ENCODE data around the gene XPR1. TPM values are rescaled to one million over a fixed set of nuclear protein-coding genes. Genes with fewer than 3 reads are reported as not detected.

The XPR1 gene
- total and polyA plus RNA-seq, 10 of the 15 experiments (the other 5 are each of a cell fraction or from before 2014, with no cell fraction given), result 1.1 to 33.9 (median 11.3) TPM

DNA sequence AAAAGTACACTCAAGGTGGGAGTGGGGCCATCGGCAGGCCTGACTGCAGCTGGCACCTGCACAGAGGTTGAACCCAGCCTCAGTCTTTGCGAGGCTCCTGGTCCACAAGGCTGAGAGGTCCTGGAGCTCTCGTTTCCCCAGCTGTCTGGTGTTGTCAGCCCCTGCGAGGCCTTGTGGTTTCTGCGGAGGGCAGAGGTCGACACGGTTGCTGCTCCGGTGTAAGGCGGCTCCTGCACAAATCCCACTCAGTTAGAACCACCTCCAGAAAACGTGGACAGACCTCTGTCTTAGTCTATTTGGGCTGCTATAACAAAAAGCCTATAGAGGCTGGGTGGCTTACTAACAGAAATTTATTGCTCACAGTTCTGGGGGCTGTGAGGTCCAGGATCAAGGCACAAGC, 286.7 kb downstream of the XPR1 start:
- intact Hi-C loops (cut with micrococcal nuclease; ENCODE audit: unreplicated experiment), result no loop called here
- peak; percentile 11 for DNase-seq (ENCODE audit: low read depth, low spot score)
- RAD21 ChIA-PET (ENCODE audit: unreplicated experiment), result interaction anchor here (1.7 to 16.7 kb wide), 2 partner anchors 35 to 223 kb away, joined by 5 to 215 read pairs; no protein-coding TSS in a partner anchor

More for the DNA sequence above, 286.7 kb downstream of the XPR1 start:
- H3K9ac ChIP-seq (ENCODE audit: control insufficient read depth, insufficient read depth, low read length), result no peak overlapping the region
- in situ Hi-C loops (cut with MboI), result no loop called here
- H4K20me1 ChIP-seq (ENCODE audit: control insufficient read depth, insufficient read depth), result no peaks in the 10 kb centered on the region
- ATAC-seq (peak; percentile 29), FAIRE-seq (no peak)
- BruUV-seq (replicated peaks), result no TSS peak
- no peak overlapping the region for H3K27ac ChIP-seq (ENCODE audit: control insufficient read depth, insufficient read depth)
- H3K4me2 ChIP-seq (ENCODE audit: control insufficient read depth, insufficient read depth), result 0 out of 2 replicates have a peak overlapping the region, but pooled peaks have one; percentile 17
- H3K27me3 ChIP-seq (replicated peaks in 1 of 2; ENCODE audit: control insufficient read depth in 2 of 2, insufficient read depth in 2 of 2, low read length in 1 of 2), result peaks cover 0 to 3% of the 10 kb centered on the region in 2 experiments; a peak in 1 of 4 replicates
- H3K36me3 ChIP-seq (ENCODE audit: control insufficient read depth in 2 of 2, insufficient read depth in 2 of 2, low read length in 1 of 2), result no peaks in the 10 kb centered on the region
- no peak overlapping the region for H3K4me3 ChIP-seq
- CTCF ChIA-PET, result interaction anchor here (1.3 to 19.8 kb wide), 4 partner anchors 9 to 223 kb away, joined by 3 to 344 read pairs (median 7); no protein-coding TSS in a partner anchor
- WGBS (ENCODE audit: insufficient coverage, insufficient replicate concordance, low lambda C conversion rate, missing lambda C conversion rate), result 2% methylated on average over 10 of the region's 10 CpGs
- SMC1A ChIA-PET (ENCODE audit: uncharacterized antibody, unreplicated experiment), result interaction anchor here (2.4 to 19.3 kb wide), 2 partner anchors 9 to 34 kb away, joined by 8 to 304 read pairs; no protein-coding TSS in a partner anchor
- H3K4me1 ChIP-seq (ENCODE audit: control insufficient read depth, insufficient read depth, low read length), result peaks cover 9% of the 10 kb centered on the region
- no peak overlapping the region for H2AFZ ChIP-seq (ENCODE audit: control insufficient read depth, low read depth, low read length)
- POLR2A ChIA-PET, result no interaction called here
- H3K9me3 ChIP-seq (replicated peaks; ENCODE audit: control insufficient read depth, insufficient read depth, low read length), result no peaks in the 10 kb centered on the region
- no peaks in the 10 kb centered on the region for H3K79me2 ChIP-seq (ENCODE audit: control insufficient read depth, insufficient read depth, low read length)
- TF ChIP-seq TCF12 (IDR thresholded peaks at IDR 0.05; ENCODE audit: low read depth, low read length), result 0 out of 2 replicates have a peak, but pooled peaks have one; percentile 31
- no peak for TF ChIP-seq SMC3 (IDR thresholded peaks at IDR 0.05; ENCODE audit: borderline replicate concordance, low read length)
- no peak for TF ChIP-seq CHD4 (IDR thresholded peaks at IDR 0.05)
- TF ChIP-seq MAX (IDR thresholded peaks at IDR 0.05; ENCODE audit: low read depth, low read length), result no peak
- TF ChIP-seq CTCF (IDR thresholded peaks at IDR 0.05 in 2 of 3, conservative IDR thresholded peaks at IDR 0.05 in 1 of 3; ENCODE audit: control insufficient read depth in 2 of 3, extremely low read depth in 1 of 3, insufficient read depth in 1 of 3, low read depth in 3 of 3, low read length in 3 of 3), result no peak
- no peak for TF ChIP-seq BCL3 (IDR thresholded peaks at IDR 0.05; ENCODE audit: borderline replicate concordance, insufficient read depth, low read depth, low read length, poor library complexity, severe bottlenecking)
- no peak for TF ChIP-seq KAT2A (conservative IDR thresholded peaks at IDR 0.05; ENCODE audit: control insufficient read depth, low read depth, low read length)
- TF ChIP-seq HDGF (IDR thresholded peaks at IDR 0.05), result no peak
- peak; percentile 16; the same call in 1 of the 2 replicates for TF ChIP-seq IKZF1 (conservative IDR thresholded peaks at IDR 0.05)
- no peak for TF ChIP-seq HCFC1 (IDR thresholded peaks at IDR 0.05; ENCODE audit: low read length)
- TF ChIP-seq SRF (IDR thresholded peaks at IDR 0.05; ENCODE audit: low read depth in 2 of 2, low read length in 2 of 2), result no peak
- no peak for TF ChIP-seq NBN (IDR thresholded peaks at IDR 0.05)
- peak; percentile 54 for TF ChIP-seq RUNX3 (IDR thresholded peaks at IDR 0.05; ENCODE audit: low read length)
- TF ChIP-seq, protein P1, sequence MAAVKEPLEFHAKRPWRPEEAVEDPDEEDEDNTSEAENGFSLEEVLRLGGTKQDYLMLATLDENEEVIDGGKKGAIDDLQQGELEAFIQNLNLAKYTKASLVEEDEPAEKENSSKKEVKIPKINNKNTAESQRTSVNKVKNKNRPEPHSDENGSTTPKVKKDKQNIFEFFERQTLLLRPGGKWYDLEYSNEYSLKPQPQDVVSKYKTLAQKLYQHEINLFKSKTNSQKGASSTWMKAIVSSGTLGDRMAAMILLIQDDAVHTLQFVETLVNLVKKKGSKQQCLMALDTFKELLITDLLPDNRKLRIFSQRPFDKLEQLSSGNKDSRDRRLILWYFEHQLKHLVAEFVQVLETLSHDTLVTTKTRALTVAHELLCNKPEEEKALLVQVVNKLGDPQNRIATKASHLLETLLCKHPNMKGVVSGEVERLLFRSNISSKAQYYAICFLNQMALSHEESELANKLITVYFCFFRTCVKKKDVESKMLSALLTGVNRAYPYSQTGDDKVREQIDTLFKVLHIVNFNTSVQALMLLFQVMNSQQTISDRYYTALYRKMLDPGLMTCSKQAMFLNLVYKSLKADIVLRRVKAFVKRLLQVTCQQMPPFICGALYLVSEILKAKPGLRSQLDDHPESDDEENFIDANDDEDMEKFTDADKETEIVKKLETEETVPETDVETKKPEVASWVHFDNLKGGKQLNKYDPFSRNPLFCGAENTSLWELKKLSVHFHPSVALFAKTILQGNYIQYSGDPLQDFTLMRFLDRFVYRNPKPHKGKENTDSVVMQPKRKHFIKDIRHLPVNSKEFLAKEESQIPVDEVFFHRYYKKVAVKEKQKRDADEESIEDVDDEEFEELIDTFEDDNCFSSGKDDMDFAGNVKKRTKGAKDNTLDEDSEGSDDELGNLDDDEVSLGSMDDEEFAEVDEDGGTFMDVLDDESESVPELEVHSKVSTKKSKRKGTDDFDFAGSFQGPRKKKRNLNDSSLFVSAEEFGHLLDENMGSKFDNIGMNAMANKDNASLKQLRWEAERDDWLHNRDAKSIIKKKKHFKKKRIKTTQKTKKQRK (IDR thresholded peaks at IDR 0.05; ENCODE audit: low read depth, low read length), result no peak
- peak; percentile 95 for TF ChIP-seq NR2F1 (conservative IDR thresholded peaks at IDR 0.05)
- TF ChIP-seq HDAC6 (IDR thresholded peaks at IDR 0.05; ENCODE audit: unreplicated experiment), result no peak
- TF ChIP-seq RBBP5 (conservative IDR thresholded peaks at IDR 0.05), result no peak
- no peak for TF ChIP-seq ZNF24 (IDR thresholded peaks at IDR 0.05)
